ENCODE data around the gene CLTA.
"Not testable (repeated sequence)": the region's sequence is repeated elsewhere in the genome, so short reads cannot be mapped to it uniquely, and the experiment has no call there.

CLTA gene

GRCh38 chr9:36188212-36188611, 2.5 kb upstream of the CLTA start:
- no peak for DNase-seq (ENCODE audit: low read depth)

DNA sequence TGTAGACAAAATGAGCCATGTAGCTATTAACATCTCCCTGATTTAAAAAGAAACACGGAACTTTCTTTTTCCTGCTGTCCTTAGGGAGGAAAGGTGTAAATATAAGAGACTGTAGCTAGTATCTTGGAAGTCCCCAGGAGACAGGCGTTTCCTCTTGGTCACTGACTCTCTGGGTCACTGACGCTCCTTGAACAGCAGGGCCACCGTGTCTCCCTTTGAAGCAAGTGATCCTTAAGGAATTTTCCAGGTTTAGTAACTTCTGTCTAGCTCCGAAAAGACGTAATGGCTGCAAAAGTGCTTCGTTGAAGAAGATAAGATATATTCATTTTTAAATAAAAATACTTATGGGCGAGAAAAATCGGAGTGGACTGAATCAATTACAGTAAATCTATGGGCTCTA, 745 bp upstream of the CLTA start:
- DNase-seq (ENCODE audit: low read depth), result no peak

DNA sequence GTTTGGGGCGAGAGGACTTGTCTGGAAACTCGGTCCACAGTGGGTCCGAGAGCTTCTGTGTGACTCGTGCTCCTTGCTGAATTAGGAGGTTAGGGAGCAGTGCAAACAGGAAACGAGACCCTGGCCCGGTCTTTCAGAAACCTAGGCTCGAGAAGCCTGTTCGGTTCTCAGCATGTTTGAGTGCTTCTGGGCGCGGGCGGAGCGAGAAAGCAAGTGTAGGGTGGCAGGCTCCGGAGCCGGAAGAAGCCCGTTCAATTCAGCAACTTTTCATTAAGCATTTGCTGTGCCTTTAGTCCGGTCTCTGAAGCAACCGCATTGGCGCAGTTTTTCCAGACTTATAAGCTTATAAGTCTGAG, 547 bp downstream of the CLTA start:
- DNase-seq (ENCODE audit: low read depth), result peak; percentile 19

GRCh38 chr9:36191686-36192085, 965 bp downstream of the CLTA start:
- DNase-seq (ENCODE audit: low read depth), result no peak

- DNase-seq (ENCODE audit: low read depth), result no peak
Measured at GRCh38 chr9:36192196-36192595, 1.5 kb downstream of the CLTA start.

GRCh38 chr9:36193023-36193422, 2.3 kb downstream of the CLTA start:
- DNase-seq (ENCODE audit: low read depth), result no peak

DNA sequence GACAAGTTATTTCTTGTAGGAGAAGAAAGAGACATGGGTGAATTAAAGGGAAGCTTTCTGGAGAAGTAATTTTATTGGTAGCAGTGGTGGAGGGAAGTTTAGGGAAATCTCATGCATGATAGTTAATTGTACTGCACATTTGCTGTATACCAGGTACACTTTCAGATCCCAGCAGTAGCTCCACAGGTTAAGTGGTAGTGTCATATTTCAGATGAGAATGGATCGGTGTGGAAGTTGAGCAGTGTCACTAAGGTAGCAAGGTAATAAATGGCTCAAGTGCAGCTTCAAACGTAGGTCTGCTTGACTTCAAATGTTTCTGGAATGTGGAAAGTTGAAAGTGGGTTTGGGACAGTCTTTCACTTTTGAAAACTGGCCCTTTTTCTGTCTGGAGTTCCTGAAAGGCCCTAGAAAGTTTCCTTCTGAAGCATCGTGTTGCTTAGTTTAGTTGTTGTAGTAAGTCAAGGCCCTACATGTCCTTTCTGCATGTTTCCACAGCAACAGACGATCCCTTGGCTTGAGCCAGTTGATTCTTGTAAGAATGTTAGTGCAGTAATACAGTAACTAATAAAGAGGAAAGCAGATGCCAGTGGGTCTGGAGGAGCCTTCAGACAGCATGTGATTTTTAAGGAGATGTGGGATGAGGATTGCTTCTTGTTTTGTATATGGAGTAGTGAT, 3.7 kb downstream of the CLTA start:
- DNase-seq (ENCODE audit: low read depth), result no peak

DNA sequence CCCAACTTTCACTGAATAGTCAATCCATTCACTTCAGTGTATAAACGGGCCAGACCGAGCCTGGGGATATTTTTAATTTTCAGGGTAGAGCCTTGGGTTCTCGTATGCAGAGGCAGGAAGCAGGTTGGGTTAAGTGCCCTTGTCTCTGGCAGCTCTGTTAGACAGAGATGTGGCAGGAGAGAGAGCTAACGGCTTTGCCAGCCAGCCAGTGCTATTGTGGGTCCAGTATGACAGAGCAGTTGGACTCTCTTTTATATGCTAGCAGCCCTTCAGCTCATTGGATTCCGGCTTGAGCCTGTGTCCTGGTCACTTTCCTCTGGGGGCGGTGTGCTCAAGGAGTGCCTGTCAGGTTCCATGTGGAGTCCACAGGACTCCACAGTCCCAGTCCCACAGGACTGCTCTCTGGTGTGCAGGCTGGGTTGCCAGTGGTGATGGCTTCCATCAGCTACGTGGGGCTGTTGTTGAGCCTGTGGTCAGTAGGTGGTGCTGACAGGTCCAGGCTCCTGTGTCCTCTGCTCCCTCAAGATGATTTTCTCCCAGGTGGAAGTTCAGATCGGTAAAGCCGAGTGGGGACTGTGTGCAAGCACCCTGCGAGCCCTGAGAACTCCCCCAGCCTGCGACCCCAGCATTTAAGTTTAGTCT, 14.3 kb downstream of the CLTA start:
- DNase-seq (ENCODE audit: low read depth), result no peak

- DNase-seq (ENCODE audit: low read depth), result no peak
Measured at GRCh38 chr9:36207016-36207415, 16.3 kb downstream of the CLTA start.

DNA sequence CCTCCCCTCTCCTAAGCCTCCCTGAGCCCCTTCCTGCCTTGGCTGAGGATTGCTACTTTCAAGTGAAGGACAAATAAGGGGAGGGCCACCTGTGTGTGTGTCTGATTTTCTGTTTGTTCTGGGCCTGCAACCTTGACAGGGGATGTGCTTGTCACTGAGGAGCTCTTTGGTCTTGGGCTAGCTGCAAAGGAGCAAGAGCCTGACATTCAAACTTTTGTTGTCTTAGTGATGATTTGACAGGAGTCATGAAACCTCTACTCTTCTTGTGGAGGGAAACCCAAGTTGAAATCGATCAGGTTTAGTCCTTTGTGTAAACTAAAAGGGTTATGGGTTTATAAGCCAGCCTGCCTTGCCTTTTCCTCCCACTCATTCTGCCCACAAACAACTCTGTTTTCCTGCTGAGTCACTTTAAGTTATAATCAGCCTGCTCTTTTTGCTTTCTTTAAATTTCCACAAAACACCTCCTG, 16.9 kb downstream of the CLTA start:
- no peak for DNase-seq (ENCODE audit: low read depth)

DNA sequence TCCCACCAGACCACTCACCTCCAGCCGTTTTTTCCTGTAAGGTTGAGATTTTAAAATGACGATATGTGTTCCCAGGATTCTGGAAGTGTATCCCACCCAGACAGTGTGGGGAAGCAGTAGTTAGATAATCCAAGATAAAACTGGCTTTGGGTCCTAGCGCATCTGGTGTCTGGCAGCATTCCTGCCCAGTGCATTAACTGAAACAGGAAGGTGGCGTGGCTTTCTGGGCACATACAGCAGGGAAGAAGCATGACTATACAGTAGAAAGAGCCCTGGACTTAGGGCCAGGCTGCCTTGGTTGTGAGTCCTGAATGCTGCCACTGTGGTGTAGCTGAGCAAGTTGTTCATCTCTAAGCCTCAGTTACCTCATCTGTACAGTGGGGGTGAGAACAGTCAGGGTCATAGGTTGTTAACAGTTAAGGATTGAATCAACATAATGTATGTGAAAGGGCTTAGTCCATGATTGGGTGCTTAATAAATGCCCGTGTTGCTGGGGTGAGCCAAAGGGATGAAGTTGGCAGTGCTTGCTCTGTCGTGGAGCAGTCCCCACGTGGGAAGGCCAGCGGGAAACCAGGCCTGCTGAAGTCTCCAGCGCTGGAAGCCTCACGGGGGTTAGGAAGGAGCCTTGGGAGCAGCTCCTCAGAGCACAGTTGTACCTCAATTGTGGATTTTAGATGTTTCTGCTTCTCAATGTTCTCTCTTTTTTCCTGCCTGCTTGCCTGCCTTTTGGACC, 18.0 kb downstream of the CLTA start:
- DNase-seq (ENCODE audit: low read depth), result no peak

GRCh38 chr9:36210722-36211121, 20.0 kb downstream of the CLTA start:
- DNase-seq (ENCODE audit: low read depth), result no peak

DNA sequence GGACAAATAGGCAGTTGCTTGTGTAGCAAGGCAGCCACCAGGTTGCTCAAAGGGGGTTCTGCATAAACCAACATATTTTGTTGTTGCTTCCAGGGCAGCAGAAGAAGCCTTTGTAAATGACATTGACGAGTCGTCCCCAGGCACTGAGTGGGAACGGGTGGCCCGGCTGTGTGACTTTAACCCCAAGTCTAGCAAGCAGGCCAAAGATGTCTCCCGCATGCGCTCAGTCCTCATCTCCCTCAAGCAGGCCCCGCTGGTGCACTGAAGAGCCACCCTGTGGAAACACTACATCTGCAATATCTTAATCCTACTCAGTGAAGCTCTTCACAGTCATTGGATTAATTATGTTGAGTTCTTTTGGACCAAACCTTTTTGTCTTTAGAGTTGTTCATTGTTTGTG, 20.8 kb downstream of the CLTA start:
- DNase-seq (ENCODE audit: low read depth), result no peak

GRCh38 chr9:36213387-36213786, 22.7 kb downstream of the CLTA start:
- DNase-seq (ENCODE audit: low read depth), result no peak

DNA sequence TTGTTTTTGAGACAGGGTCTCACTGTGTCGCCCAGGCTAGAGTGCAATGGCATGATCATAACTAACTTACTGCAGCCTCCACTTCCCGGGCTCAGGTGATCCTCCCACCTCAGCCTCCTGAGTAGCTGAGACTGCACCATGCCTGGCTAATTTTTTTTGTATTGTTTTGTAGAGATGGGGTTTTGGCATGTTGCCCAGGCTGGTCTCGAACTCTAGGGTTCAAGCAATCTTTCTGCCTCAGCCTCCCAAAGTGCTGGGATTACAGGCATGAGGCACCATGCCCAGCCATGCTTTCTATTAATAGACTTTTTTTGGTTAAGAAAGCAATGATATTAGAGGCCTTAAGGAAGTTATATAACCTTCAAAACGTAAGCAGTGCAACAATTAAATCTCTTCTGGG, 23.3 kb downstream of the CLTA start:
- DNase-seq (ENCODE audit: low read depth), result no peak

GRCh38 chr9:36214571-36214970, 23.9 kb downstream of the CLTA start:
- no peak for DNase-seq (ENCODE audit: low read depth)

DNA sequence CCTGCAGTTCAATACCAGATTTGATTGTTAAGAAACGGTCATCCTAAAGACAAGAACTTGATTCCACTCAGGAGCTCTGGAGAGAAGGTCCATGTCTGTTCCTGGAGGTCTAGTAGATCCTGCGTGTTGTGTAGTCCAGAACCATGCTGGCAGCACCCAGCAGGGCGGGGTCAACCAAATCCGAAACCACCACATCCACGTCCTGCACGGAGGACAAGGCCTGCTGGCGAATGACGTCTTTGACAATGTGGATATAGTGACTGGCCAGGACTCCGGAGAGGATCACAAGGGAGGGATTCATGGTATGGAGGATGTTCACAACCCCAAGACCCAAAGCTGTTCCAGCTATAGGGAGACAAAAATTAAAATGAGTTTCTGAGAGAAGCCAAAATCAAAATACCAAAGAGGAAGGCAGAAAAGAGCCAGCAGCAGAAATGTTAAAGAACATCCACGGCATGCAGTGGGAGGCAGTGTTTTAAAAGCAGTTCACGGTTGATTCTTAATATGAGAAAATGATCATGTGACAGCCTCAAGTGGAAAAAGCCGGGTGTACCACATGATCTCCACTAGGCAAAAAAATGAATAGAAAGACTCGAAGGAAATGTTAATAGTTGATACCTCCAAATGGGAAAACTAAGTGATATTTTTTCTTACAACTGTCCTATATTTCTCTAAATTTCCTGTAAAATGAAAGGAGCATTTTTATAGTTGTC, 26.7 kb downstream of the CLTA start:
- DNase-seq (ENCODE audit: low read depth), result no peak

DNA sequence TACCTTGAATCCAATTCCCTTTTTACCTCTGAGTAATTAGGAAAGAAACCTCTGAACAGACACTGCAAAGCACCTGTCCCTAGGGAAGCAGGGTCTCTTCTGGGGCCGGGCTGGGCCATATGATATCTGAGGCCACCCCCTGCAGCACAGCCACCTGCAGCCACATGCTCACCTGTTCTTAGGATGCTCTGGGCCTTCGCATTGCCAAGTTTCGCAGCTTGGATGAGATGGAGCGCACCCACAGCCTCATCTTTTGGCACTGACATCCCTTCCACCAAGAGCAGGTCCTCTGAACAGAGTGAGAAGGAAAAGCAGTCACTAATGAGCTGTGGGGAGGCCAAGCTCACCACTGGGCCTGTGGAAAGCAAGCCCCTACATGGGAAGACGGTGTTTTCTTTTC, 27.3 kb downstream of the CLTA start:
- no peak for DNase-seq (ENCODE audit: low read depth)

- no peak for DNase-seq (ENCODE audit: low read depth)
Measured at GRCh38 chr9:36218411-36218901, 27.7 kb downstream of the CLTA start.

DNA sequence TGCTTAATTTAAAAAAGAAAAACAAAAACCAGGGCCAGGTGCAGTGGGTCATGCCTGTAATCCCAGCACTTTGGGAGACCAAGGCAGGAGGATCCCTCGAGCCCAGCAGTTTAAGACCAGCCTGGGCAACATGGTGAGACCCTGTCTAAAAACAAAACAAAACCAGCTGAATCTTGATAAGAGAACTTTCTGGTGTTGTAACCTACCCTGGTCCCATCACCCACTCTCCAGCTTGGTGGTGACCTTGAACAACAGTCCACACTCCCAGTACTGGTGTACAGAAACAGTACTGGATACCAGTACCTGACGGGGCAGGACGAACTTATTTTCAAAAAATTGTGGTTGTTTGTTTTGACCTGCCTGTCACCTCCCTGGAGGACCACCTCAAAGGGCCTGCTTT, 30.9 kb downstream of the CLTA start:
- no peak for DNase-seq (ENCODE audit: low read depth)

- no peak for DNase-seq (ENCODE audit: low read depth)
Measured at GRCh38 chr9:36222449-36222848, 31.7 kb downstream of the CLTA start.

DNA sequence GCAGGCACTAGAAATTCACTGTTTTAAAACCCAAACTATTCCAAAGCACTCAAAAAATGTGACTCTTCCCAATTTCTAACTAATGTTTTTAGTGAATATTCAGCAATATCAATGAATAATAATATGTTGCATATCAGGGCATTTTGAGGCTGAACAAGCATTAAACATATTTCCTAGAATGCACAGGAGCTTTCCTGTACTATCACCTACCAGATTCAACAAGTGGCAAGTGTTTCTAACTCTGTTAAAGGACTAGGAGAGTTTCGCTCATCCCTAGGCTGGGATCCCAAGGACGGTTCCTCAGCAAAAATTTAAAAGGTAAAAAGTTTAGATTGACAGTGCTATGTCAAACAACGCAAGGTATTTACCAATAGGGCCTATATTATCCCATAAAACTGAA, 46.5 kb downstream of the CLTA start:
- no peak for DNase-seq (ENCODE audit: low read depth)

DNA sequence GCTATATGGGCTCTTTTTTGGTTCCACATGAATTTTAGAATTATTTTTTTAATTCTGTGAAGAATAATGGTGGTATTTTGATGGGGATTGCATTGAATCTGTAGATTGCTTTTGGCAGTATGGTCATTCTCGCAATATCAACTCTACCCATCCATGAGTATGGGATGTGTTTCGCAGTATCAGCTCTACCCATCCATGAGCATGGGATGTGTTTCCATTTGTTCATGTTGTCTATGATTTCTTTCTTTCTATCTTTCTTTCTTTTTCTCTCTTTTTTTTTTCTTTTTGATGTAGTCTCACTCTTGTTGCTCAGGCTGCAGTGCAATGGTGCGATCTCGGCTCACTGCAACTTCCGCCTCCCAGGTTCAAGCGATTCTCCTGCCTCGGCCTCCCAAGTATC, 48.5 kb downstream of the CLTA start:
- not testable (repeated sequence) for DNase-seq (ENCODE audit: low read depth)
